Effector memory CD4-positive, alpha-beta T cell (primary cell): ENCODE data around the gene MFSD11.
"Not testable (repeated sequence)": the region's sequence is repeated elsewhere in the genome, so short reads cannot be mapped to it uniquely, and the experiment has no call there.

Experiments used
- DNase-seq, 3 donors: peaks; one replicate each; pipeline ENCODE4 v3.0.0-alpha.2; 2020
- H3K27ac ChIP-seq: 2 replicates; pipeline ENCODE4 v1.7.0; 2013; ENCODE audit warnings: mild to moderate bottlenecking, low read length, moderate library complexity; ENCODE audit not compliant: insufficient read depth, poor library complexity, severe bottlenecking
- H3K27me3 ChIP-seq: replicated peaks from 2 replicates; pipeline ENCODE4 v1.7.0; 2013; ENCODE audit warnings: mild to moderate bottlenecking, low read length; ENCODE audit not compliant: insufficient read depth, control insufficient read depth, poor library complexity, severe bottlenecking
- H3K36me3 ChIP-seq: 2 replicates; pipeline ENCODE4 v1.7.0; 2013; ENCODE audit warnings: mild to moderate bottlenecking, low read length, moderate library complexity; ENCODE audit not compliant: control insufficient read depth, insufficient read depth
- H3K4me1 ChIP-seq: 2 replicates; pipeline ENCODE4 v1.7.0; 2013; ENCODE audit warnings: low read length, mild to moderate bottlenecking; ENCODE audit not compliant: control insufficient read depth, insufficient read depth, poor library complexity, severe bottlenecking
- H3K4me3 ChIP-seq: 2 replicates; pipeline ENCODE4 v1.7.0; 2013; ENCODE audit warnings: low read length, low read depth, mild to moderate bottlenecking; ENCODE audit not compliant: insufficient read depth, poor library complexity, severe bottlenecking
- H3K9me3 ChIP-seq: 2 replicates; pipeline ENCODE4 v1.7.0; 2013; ENCODE audit warnings: mild to moderate bottlenecking, low read length, moderate library complexity; ENCODE audit not compliant: control insufficient read depth

Gene MFSD11

GRCh38 chr17:76716839-76717215 lies 21.1 kb upstream of the MFSD11 start:
- DNase-seq = no peak
- Histone ChIP-seq H3K9me3 (no peaks in the 10 kb centered on the region), H3K27ac (peak overlapping the region; percentile 56), H3K4me3 (no peak overlapping the region), H3K27me3 (no peaks in the 10 kb centered on the region), H3K36me3 (peaks cover 69% of the 10 kb centered on the region), H3K4me1 (peaks cover 9% of the 10 kb centered on the region)

GRCh38 chr17:76718516-76718915 lies 19.4 kb upstream of the MFSD11 start:
- Histone ChIP-seq H3K27ac (no peak overlapping the region), H3K4me3 (no peak overlapping the region), H3K4me1 (peaks cover 9% of the 10 kb centered on the region), H3K36me3 (peaks cover 82% of the 10 kb centered on the region), H3K27me3 (no peaks in the 10 kb centered on the region), H3K9me3 (no peaks in the 10 kb centered on the region)
- no peak for DNase-seq

- Histone ChIP-seq H3K9me3 (no peaks in the 10 kb centered on the region), H3K36me3 (peaks cover 85% of the 10 kb centered on the region), H3K27ac (no peak overlapping the region), H3K4me1 (peaks cover 17% of the 10 kb centered on the region), H3K27me3 (no peaks in the 10 kb centered on the region), H3K4me3 (no peak overlapping the region)
- no peak for DNase-seq
Measured at GRCh38 chr17:76720211-76720610, 17.7 kb upstream of the MFSD11 start.

DNA sequence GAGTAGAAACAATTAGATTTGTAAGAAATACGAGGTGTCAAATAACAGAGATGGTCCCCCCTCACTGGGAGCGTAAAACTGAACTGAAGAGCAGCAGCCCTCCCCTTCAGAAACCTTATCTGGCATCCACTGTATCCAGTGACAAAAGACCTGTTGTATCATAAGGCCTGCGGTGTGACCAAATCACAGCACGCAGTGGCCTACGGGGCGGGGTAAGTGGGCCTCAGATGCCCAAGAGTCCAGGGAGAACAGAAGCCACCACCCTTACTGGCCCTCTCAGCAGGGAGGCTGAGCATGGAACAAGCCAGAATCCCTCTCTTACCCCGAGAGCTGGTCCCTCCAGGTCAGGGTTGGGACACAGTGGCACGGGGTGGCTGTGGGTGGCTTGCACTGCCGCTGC lies 17.0 kb upstream of the MFSD11 start:
- Histone ChIP-seq H3K4me3 (no peak overlapping the region), H3K4me1 (peaks cover 20% of the 10 kb centered on the region), H3K27me3 (no peaks in the 10 kb centered on the region), H3K9me3 (no peaks in the 10 kb centered on the region), H3K36me3 (peaks cover 83% of the 10 kb centered on the region), H3K27ac (no peak overlapping the region)
- no peak for DNase-seq

- Histone ChIP-seq H3K4me1 (peaks cover 20% of the 10 kb centered on the region), H3K36me3 (peaks cover 77% of the 10 kb centered on the region), H3K4me3 (no peak overlapping the region), H3K27me3 (no peaks in the 10 kb centered on the region), H3K27ac (no peak overlapping the region), H3K9me3 (no peaks in the 10 kb centered on the region)
- no peak for DNase-seq
Measured at GRCh38 chr17:76721463-76721862, 16.5 kb upstream of the MFSD11 start.

DNA sequence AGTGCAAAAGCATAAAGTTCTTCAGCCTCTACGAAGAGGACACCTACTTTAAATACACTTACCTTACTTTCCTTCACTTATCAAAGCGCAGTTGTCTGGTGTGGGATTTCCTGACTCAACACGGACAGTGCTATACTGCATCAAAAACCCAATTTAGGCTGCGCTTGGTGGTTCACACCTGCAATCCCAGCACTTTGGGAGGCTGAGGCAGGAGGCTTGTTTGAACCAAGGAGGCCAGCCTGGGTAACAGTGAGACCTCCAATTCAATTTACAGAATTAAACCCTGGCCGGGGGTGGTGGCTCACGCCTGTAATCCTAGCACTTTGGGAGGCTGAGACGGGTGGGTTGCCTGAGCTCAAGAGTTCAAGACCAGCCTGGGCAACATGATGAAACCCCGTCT lies 15.6 kb upstream of the MFSD11 start:
- Histone ChIP-seq H3K9me3 (no peaks in the 10 kb centered on the region), H3K27me3 (no peaks in the 10 kb centered on the region), H3K27ac (no peak overlapping the region), H3K36me3 (peaks cover 69% of the 10 kb centered on the region), H3K4me1 (peaks cover 17% of the 10 kb centered on the region), H3K4me3 (no peak overlapping the region)
- no peak for DNase-seq

DNA sequence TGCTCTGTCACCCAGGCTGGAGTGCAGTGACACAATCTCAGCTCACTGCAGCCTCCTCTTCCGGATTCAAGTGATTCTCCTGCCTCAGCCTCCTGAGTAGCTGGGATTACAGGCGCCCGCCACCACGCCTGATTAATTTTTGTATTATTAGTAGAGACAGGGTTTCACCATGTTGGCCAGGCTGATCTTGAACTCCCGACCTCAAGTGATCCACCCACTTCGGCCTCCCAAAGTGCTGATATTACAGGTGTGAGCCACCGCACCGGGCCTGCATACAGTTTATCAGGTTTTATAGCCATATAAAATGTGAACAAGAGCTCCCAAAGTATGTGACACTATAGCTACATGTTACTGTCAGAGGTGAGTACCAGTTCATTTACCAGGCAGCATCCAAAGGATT lies 14.9 kb upstream of the MFSD11 start:
- H3K27ac ChIP-seq, H3K27me3 ChIP-seq, H3K4me3 ChIP-seq, DNase-seq, H3K9me3 ChIP-seq: not testable (repeated sequence)
- Histone ChIP-seq H3K36me3 (peaks cover 64% of the 10 kb centered on the region), H3K4me1 (peaks cover 22% of the 10 kb centered on the region)

DNA sequence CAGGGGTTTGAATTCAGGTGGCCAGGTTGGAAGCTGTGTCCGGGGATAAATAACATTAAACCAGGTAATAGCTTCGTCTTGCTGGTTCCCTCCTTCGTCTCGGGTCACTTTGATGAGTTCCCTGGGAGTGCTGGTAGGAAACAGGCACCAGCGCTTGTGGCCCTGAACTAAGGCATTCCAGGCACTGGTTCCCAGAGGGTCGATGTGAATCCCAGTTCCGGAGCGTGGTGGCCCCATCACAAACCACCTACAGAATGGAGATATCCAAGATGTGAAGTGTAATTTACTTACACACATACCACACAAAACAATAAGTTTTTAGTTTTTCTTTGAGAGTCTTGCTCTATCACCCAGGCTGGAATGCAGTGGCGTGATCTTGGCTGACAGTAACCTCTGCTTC lies 14.1 kb upstream of the MFSD11 start:
- H3K27me3 ChIP-seq = no peaks in the 10 kb centered on the region
- no peak overlapping the region for H3K27ac ChIP-seq
- no peaks in the 10 kb centered on the region for H3K9me3 ChIP-seq
- DNase-seq = no peak
- H3K36me3 ChIP-seq = peaks cover 55% of the 10 kb centered on the region
- H3K4me1 ChIP-seq = peaks cover 27% of the 10 kb centered on the region
- no peak overlapping the region for H3K4me3 ChIP-seq

- Histone ChIP-seq H3K9me3 (no peaks in the 10 kb centered on the region), H3K4me1 (peaks cover 34% of the 10 kb centered on the region), H3K27ac (peak overlapping the region; percentile 95), H3K36me3 (peaks cover 37% of the 10 kb centered on the region), H3K27me3 (no peaks in the 10 kb centered on the region), H3K4me3 (peak overlapping the region; percentile 94)
- DNase-seq = peak; percentile 55 to 62 (median 57)
Measured at GRCh38 chr17:76725580-76726230, 12.2 kb upstream of the MFSD11 start.

GRCh38 chr17:76726231-76726775 lies 11.6 kb upstream of the MFSD11 start, which contains the start of gene JMJD6:
JMJD6 (minus strand) TSS chr17:76726606; CDS start chr17:76726475, 131 bp downstream.
- Histone ChIP-seq H3K4me1 (peaks cover 34% of the 10 kb centered on the region), H3K36me3 (peaks cover 33% of the 10 kb centered on the region), H3K27me3 (no peaks in the 10 kb centered on the region), H3K9me3 (no peaks in the 10 kb centered on the region), H3K27ac (peak within 1 kb of the TSS; percentile 95), H3K4me3 (peak within 1 kb of the TSS; percentile 94)
- no peak for DNase-seq
